ENCODE data around the gene SLC16A5.
A peak's percentile ranks its signal among the peaks of the same experiment; 100 is the strongest.

SLC16A5 gene

GRCh38 chr17:75147878-75148546, 60.3 kb downstream of the SLC16A5 start:
- H3K27ac ChIP-seq: peak overlapping the region in 4 of 21 experiments; percentile 12 to 24 (median 20)
- no peak overlapping the region for H3K4me3 ChIP-seq

- Histone ChIP-seq H3K27ac (no peak overlapping the region), H3K4me3 (no peak overlapping the region)
Observed at GRCh38 chr17:75151930-75152329, 64.2 kb downstream of the SLC16A5 start.

DNA sequence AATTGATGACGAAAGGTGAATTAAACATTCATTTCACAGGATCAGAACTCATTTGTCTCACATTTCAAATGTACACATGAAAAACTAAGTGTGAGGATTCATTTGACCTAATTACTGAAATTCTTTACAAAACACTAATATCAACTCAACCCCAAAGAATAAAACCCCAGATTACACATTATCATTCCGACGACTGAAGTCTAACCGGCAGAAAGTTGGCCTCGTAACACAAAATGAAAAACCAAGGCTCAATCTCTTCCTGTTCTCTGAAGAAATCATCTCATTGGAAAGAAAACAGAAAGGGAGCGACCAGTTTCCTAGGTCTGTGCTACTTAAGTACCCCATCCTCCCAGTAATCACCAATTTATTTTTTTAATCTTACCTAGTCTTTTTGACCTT, 64.8 kb downstream of the SLC16A5 start:
- Histone ChIP-seq H3K27ac (peak overlapping the region in 4 of 21 experiments; percentile 11 to 93 (median 89)), H3K4me3 (peak overlapping the region in 5 of 7 experiments; percentile 63 to 96 (median 93))

DNA sequence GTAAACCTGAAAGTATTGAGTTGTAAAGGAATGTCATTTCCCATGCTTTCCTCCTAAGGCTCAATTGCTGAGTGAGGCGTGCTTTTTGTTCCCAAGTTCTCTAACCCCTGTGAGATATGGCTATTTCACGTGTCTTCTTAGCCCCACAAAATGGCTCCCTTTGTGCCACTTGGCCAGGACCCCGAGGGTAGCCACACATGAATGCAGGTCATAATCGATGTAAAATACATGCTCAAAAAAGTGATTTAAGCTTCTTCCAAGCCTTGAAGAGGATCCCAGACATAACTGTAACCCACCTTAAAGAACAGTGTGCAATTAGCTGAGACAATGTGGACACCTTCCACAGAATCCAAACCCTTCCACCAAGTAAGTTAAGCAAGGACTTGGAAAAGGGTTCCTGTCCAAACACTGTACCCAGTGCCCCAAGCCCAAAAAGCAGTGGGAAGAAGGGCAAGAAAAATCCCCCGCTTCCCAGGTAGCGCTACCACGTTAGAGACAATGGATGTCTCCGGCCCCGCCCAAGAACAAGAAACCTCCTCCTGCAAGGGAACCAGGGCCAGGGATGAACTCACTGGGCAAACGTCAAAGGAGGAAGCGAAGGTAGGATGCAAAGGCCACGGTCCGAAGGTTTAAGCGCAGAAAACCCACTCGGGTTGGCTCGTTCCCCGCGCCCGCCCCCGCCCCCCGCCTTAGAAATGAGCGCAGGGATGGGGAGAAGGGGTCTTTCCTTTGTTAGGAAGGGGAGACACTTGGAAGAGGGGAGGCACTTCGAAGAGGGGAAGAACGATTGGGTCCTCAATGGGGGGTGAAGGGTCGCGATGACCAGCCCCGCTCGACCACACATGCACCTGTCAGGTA, 65.4 kb downstream of the SLC16A5 start:
- Histone ChIP-seq H3K4me3 (peak overlapping the region; percentile 63 to 96 (median 89)), H3K27ac (peak overlapping the region in 20 of 21 experiments; percentile 3 to 93 (median 86))

DNA sequence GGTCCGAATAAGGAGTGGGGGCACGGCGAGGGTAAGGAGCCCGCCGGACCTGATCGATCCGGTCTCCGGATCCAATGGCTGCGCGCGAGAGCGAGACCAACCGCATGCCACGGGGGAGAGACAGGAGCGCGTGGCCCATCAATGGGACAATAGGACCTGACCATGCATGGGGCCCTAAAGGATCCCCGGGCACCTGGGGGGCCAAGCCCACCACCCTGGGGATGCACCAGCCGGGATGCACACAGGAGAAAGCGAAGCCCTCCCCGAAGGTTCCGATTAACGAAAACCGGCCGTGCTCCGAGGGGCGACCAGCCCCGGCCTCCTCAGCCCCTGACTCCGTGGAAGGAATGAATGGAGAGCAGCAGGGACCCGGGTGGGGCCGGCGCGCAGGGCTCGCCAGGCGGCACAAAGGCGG, 66.0 kb downstream of the SLC16A5 start:
- peak overlapping the region; percentile 3 to 93 (median 86) for H3K27ac ChIP-seq
- peak overlapping the region; percentile 63 to 96 (median 89) for H3K4me3 ChIP-seq

DNA sequence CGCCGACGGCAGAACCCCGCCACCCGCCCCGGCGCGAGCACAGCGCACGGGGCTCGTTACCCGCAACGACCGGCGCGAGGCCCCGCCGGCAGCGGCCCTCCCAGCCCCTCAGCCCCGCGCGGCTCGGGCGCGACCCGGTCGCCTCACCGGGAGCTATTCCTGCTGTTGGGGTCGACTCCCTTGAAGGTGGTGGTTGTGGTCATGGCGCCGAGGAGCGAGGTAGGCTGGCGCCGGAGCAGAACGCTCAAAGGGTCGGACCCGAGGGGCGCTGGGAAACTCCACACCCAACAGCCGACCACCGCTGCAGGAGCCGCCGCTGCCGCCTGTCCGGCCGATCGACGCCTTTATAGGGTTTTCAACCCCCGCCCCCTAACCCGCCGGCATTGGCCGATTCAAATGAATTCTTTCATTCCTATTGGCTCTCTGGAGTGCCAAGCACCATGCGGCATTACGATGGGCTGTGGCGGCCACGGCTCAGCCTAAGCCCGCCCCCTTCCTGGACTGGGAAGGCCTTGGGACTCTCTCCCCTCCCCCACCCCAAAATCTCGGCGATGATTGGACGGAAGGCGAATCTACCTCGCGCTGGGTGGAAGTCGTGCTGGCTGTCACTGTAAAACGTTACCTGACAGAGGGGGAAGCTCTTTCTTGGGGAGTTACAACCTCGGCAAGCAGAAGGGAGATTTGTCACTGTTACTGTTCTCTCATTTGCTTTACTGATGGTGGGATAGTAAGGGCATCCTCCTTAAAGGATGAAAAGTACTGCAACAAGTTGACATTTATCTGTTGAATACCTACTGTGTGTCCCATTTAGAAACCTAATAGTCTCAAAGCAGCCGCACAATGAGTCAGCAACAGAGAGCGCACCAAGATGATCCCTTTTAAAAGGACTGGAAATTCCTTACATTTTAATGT, 66.7 kb downstream of the SLC16A5 start, which contains the start of gene JPT1:
TSS of gene JPT1 (minus strand) at position 318 of the 912 bp plus-strand sequence. CDS start at position 203, 115 bp downstream.
- Histone ChIP-seq H3K4me3 (peak within 1 kb of the TSS; percentile 63 to 96 (median 89)), H3K27ac (peak within 1 kb of the TSS; percentile 3 to 93 (median 86))

- Histone ChIP-seq H3K4me3 (peak overlapping the region in 2 of 7 experiments; percentile 93 to 96), H3K27ac (peak overlapping the region in 12 of 21 experiments; percentile 28 to 93 (median 79))
Observed at GRCh38 chr17:75155191-75155601, 67.4 kb downstream of the SLC16A5 start.
